ENCODE measurements around the gene KCNC1.

DNA sequence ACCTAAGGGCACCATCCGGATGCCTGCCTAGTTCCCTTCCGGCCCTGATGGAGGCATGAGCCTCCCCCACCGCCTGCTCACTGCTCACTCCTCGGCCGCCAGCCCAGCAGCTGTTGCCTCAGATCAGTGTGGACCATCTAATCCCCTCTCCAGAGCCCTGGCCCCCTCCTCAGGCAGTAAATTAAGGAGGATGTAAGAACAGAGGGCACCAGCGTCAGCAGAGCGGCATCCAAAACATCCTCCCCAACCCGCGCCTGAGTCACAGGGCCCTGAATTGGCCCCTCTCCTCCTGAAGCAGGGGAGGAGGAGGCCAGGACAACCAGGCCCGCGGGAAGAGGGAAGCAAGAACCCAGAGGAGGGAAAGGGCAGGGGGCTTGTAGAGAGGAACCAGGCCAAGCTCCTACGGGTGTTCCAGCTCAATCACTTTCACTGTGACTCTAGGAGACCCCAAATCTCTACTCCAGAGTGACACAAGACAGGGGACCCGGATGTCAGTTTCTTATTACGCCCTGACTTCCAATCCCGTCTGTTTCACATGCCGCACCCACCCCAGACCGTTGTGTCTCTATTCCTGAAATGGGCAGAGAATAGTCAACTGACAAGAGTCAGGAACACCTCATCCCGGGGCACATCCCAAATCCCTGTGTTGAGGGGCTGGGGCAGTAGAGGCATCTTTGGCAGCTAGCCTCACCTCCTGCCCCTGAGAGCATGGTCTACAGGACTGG, 46.5 kb upstream of the KCNC1 start:
- TF ChIP-seq, protein P1, sequence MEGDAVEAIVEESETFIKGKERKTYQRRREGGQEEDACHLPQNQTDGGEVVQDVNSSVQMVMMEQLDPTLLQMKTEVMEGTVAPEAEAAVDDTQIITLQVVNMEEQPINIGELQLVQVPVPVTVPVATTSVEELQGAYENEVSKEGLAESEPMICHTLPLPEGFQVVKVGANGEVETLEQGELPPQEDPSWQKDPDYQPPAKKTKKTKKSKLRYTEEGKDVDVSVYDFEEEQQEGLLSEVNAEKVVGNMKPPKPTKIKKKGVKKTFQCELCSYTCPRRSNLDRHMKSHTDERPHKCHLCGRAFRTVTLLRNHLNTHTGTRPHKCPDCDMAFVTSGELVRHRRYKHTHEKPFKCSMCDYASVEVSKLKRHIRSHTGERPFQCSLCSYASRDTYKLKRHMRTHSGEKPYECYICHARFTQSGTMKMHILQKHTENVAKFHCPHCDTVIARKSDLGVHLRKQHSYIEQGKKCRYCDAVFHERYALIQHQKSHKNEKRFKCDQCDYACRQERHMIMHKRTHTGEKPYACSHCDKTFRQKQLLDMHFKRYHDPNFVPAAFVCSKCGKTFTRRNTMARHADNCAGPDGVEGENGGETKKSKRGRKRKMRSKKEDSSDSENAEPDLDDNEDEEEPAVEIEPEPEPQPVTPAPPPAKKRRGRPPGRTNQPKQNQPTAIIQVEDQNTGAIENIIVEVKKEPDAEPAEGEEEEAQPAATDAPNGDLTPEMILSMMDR (IDR thresholded peaks at IDR 0.05), result no peak
- no peak for TF ChIP-seq POLR2A (IDR thresholded peaks at IDR 0.05)
